Stimulated activated CD4-positive, alpha-beta T cell treated with anti-CD3 and anti-CD28 coated beads, Interleukin-2, amount 100 ng/mL, for 4 hours (primary cell): Measurements from ENCODE around the gene GIMAP4.
"Not testable (repeated sequence)": the region's sequence is repeated elsewhere in the genome, so short reads cannot be mapped to it uniquely, and the experiment has no call there.

Experiments used
- DNase-seq: peaks from one replicate; pipeline ENCODE4 v3.0.0-alpha.2; 2020; ENCODE audit warnings: low read depth

Gene GIMAP4

GRCh38 chr7:150580638-150581394, 13.6 kb downstream of the GIMAP4 start:
- no peak for DNase-seq

- no peak for DNase-seq
Measured at GRCh38 chr7:150585199-150585598, 18.0 kb downstream of the GIMAP4 start.

GRCh38 chr7:150586068-150586784, 19.0 kb downstream of the GIMAP4 start:
- no peak for DNase-seq

DNA sequence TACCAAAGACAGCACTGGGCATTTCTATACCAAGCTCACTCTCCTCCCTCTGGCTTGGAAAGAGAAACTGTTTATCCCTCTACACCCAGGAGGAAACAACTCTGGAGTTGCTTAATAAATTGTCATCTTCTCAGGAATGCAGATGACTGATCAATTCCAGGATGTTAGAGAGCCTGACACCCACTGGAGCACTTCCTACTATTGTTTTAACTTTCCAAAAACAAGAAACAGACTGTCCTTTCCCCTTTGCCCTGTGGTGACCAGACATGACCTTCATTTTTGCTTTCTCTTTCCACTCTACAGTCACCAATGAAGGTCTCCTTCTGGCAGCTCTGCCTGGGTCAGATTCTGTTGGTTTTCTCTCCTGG, 19.6 kb downstream of the GIMAP4 start:
- DNase-seq = no peak

GRCh38 chr7:150587551-150587950, 20.4 kb downstream of the GIMAP4 start:
- DNase-seq = no peak

- DNase-seq = no peak
Measured at GRCh38 chr7:150594805-150595204, 27.6 kb downstream of the GIMAP4 start.

DNA sequence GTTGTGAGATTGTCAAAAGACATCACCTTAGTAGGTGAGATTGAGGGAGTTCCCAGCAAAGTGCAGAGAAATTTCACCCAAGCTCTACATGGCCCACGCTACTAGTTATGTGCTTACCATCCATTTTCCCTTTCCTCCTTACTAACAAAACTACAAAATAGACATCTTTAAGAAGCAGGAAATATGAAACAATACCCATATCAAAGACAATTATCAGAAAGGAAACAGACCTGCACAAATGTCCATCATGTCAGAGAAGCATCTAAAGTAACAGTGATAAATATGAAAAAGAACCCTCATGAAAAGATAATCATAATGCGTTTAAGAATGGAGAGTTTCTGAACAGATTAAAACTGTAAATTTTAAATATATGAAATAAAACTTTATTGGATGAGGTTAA, 28.2 kb downstream of the GIMAP4 start:
- no peak for DNase-seq

- not testable (repeated sequence) for DNase-seq
Measured at GRCh38 chr7:150603600-150603999, 36.4 kb downstream of the GIMAP4 start.

DNA sequence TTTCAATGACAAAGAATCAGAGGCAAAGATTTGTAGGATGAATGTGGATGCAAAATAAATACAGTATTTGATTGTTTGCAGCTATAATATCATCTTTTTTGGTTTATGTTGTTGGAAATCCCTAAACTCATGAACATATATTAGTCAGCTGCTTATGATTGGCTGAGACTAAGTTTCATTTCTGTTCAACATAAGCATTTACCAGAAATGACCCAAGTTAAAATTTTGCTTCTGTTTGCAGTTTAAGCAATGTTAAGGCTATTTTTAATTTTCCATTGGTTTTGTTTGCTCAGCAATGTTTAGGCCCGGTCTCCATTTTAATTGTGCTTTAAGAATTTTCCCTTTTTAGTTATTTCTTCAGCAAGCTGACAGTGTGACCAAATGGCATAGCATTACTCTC, 43.0 kb downstream of the GIMAP4 start:
- no peak for DNase-seq

DNA sequence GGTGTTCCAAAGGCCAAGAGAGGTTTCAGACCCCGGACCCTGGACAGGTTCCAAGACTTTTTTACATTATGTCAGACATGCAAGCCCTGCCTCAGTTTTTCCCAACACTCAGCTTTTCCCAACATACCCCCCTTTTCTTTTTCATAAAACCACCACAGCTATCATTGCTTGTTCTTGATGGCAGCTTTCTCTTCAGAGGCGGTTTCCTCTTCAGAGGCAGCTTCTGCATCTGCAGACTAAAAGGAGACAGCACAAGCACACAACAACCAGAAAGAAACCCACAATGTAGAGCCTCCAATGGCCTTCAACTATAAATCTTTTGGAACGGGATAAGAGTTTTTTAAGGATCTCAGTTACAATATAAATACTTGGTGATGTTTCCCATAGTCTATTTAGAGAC, 45.7 kb downstream of the GIMAP4 start:
- DNase-seq = no peak

GRCh38 chr7:150613880-150614279, 46.7 kb downstream of the GIMAP4 start:
- no peak for DNase-seq

DNA sequence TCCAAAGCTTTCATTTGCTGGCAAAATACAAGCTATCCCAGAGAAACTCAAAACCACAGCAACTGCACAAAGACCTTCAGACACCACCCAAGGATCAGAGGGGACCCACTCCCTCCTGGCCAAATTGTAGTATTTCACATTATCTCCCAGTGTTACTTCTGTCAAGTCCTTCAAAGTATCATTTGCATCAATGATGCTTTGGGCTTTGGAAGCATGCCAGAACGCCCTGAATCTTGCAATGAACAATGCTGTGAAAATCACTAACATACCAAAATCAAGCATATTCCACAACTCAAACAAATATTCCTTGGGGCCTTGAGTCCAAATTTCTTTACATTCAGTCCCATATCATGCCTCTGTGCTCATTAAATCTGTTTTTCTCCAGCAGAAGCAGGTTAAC, 47.2 kb downstream of the GIMAP4 start:
- DNase-seq = not testable (repeated sequence)

- DNase-seq = not testable (repeated sequence)
Measured at GRCh38 chr7:150615221-150615755, 48.1 kb downstream of the GIMAP4 start.

DNA sequence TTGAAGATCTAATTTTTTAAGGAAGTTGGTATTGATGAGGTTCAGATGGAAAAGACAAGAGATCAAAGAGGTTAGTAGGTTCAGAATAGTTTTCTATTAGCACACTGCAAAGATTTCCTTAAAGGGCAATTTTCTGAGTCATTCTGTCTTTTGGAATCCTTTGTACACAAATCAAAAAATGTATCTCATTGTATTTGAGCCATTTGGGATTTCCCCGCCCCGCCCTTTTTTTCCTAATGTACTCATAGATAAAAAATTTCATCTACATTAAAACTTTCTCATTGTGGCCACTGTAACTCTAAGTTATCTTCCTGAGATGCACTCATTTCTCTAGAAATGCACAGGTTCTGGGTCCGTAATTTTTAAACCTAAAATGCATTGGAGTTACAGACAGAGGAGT, 52.9 kb downstream of the GIMAP4 start:
- peak; percentile 41 for DNase-seq

GRCh38 chr7:150620617-150621371, 53.6 kb downstream of the GIMAP4 start:
- DNase-seq = no peak

- DNase-seq = no peak
Measured at GRCh38 chr7:150621376-150621775, 54.2 kb downstream of the GIMAP4 start.
